ENCODE data around the gene PAH. TPM values are rescaled to one million over a fixed set of nuclear protein-coding genes. Genes with fewer than 3 reads are reported as not detected.

The PAH gene
- polyA plus RNA-seq, 1 of the 3 experiments (the other 2 are of a cell fraction) = not detected

GRCh38 chr12:102797528-102797927, 119.5 kb downstream of the PAH start:
- no peaks in the 10 kb centered on the region for H4K20me1 ChIP-seq (ENCODE audit: insufficient read depth)
- H3K9ac ChIP-seq = no peak overlapping the region
- no peak overlapping the region for H2AFZ ChIP-seq (ENCODE audit: low read depth)
- 45% methylated on average over 5 of the region's 5 CpGs for WGBS (ENCODE audit: low lambda C conversion rate)
- POLR2A ChIA-PET = no interaction called here
- no peak for TF ChIP-seq TAF1 (IDR thresholded peaks at IDR 0.05; ENCODE audit: borderline replicate concordance, low read depth, low read length)
- TF ChIP-seq RCOR1 (IDR thresholded peaks at IDR 0.05; ENCODE audit: low read length) = no peak
- TF ChIP-seq TEAD4 (IDR thresholded peaks at IDR 0.05; ENCODE audit: borderline replicate concordance, insufficient read depth) = no peak
- no peaks in the 10 kb centered on the region for H3F3A ChIP-seq (replicated peaks; ENCODE audit: insufficient read depth)
- H3K27ac ChIP-seq (ENCODE audit: low read depth in 2 of 2, low read length in 1 of 2) = no peak overlapping the region
- no peaks in the 10 kb centered on the region for H3K9me3 ChIP-seq
- no peaks in the 10 kb centered on the region for H3K36me3 ChIP-seq (replicated peaks in 1 of 2; ENCODE audit: control insufficient read depth in 1 of 2, insufficient read depth in 2 of 2, low read length in 1 of 2)
- H3K4me2 ChIP-seq = no peak overlapping the region
- no peak for DNase-seq
- H3K4me3 ChIP-seq (ENCODE audit: low read depth in 2 of 2, low read length in 1 of 2) = no peak overlapping the region
- no peaks in the 10 kb centered on the region for H3K4me1 ChIP-seq (ENCODE audit: control insufficient read depth in 1 of 2, insufficient read depth in 2 of 2, low read depth in 1 of 2, low read length in 1 of 2)
- CTCF ChIA-PET = no interaction called here
- no peaks in the 10 kb centered on the region for H3K9me2 ChIP-seq
- H3K79me2 ChIP-seq (ENCODE audit: insufficient read depth) = no peaks in the 10 kb centered on the region
- H3K27me3 ChIP-seq (ENCODE audit: insufficient read depth) = peaks cover 11% of the 10 kb centered on the region; the same call in 1 of the 2 replicates

GRCh38 chr12:102793921-102794320, 123.1 kb downstream of the PAH start:
- Histone ChIP-seq H3K4me2 (no peak overlapping the region), H3K27ac (ENCODE audit: low read depth in 2 of 2, low read length in 1 of 2) (no peak overlapping the region), H3K27me3 (ENCODE audit: insufficient read depth) (peaks cover 11% of the 10 kb centered on the region; the same call in 1 of the 2 replicates), H3K9me3 (no peaks in the 10 kb centered on the region), H3F3A (replicated peaks; ENCODE audit: insufficient read depth) (no peaks in the 10 kb centered on the region), H4K20me1 (ENCODE audit: insufficient read depth) (no peaks in the 10 kb centered on the region), H3K9ac (no peak overlapping the region), H3K9me2 (no peaks in the 10 kb centered on the region), H3K4me1 (ENCODE audit: control insufficient read depth in 1 of 2, insufficient read depth in 2 of 2, low read depth in 1 of 2, low read length in 1 of 2) (no peaks in the 10 kb centered on the region), H3K4me3 (ENCODE audit: low read depth in 2 of 2, low read length in 1 of 2) (no peak overlapping the region), H3K36me3 (replicated peaks in 1 of 2; ENCODE audit: control insufficient read depth in 1 of 2, insufficient read depth in 2 of 2, low read length in 1 of 2) (no peaks in the 10 kb centered on the region), H3K79me2 (ENCODE audit: insufficient read depth) (no peaks in the 10 kb centered on the region), H2AFZ (ENCODE audit: low read depth) (no peak overlapping the region)
- 7% methylated on average over 7 of the region's 7 CpGs for WGBS (ENCODE audit: low lambda C conversion rate)
- ChIA-PET CTCF (interaction anchor here (0.6 to 1.4 kb wide), 2 partner anchors 23 to 24 kb away, joined by 3 to 4 read pairs; no protein-coding TSS in a partner anchor), POLR2A (no interaction called here)
- no peak for DNase-seq
- TF ChIP-seq CTCF (IDR thresholded peaks at IDR 0.05) = no peak
- TF ChIP-seq RCOR1 (IDR thresholded peaks at IDR 0.05; ENCODE audit: low read length) = no peak
- no peak for TF ChIP-seq TAF1 (IDR thresholded peaks at IDR 0.05; ENCODE audit: borderline replicate concordance, low read depth, low read length)
- no peak for TF ChIP-seq SIN3A (IDR thresholded peaks at IDR 0.05; ENCODE audit: borderline replicate concordance, low read depth, low read length)

Other genes with a start within 250 kb of the PAH start
- 0.21 and 0.28 TPM in 2 replicates for gene ASCL1, start 40.4 kb upstream of the PAH start, polyA plus RNA-seq (2012; rRNA removed)

Measured in SK-N-SH (cell line).